ENCODE data around the gene GNG4.
"Not testable (repeated sequence)": the region's sequence is repeated elsewhere in the genome, so short reads cannot be mapped to it uniquely, and the experiment has no call there.

GNG4 gene

DNA sequence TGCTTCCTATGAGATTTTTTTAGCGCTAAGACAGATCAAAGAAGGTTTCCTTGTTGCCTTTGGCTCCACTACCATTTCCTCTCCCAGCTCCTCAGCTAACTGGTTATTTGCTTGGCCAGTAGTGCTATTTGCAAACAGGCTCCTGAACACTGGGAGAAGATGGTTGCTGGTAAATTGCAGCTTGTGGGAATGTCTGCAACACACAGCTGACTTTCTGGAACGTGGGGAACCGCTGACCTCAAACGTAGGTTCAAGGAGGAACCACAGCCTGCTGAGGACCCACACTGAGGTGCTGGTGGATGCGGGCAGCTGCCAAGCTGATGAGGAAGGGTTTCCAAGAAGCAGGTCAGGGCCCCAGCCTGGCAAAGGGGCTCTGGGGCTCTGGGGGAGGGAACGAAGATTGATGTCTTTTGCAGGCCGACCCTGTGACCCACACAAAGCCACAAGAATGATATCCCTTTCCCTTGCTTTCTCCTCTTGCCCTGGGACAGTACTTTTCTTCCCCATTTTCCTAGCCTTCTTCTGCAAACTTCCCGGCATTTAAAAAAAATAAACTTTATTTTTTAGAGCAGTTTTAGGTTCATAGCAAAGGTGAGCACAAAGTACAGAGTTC lies 24.8 kb downstream of the GNG4 start:
- DNase-seq (ENCODE audit: low read depth): peak; percentile 82

DNA sequence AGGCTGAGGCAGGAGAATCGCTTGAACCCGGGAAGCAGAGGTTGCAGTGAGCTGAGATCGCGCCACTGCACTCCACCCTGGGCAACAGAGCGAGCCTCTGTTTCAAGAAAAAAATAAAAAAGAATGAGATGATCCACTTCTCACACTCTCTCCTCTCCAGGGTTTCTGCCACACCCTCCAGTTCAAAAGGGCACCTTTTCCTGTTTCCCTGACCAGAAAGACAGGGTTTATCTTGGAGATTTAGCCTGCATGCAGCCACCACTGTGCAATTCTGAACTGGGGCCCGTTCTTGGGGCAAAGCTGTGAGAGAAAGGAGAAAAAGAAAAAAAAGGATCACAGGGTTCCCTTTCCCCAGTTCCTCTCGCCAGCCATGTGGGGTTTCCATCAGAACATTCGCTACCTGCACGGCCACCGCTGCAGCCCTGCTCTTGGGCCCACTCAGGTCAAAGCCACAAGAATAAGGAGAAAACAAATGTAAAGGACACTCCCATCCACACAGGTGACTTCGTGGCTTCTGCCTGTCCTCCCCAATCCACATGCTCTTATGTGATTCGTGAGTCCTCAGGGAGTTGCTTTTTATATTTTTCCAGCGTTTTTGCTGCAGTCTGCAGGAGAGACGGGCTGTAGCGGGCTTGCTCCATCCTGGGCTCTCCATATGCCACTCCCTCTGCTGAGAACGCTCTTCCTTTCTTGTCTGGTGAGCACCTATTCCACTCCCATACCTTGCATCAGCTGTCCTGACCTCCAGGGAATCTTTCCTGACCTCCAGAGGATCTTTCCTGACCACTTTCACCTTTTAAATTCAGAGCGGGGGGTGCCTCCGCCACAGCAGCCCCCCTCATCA lies 26.4 kb downstream of the GNG4 start:
- no peak for DNase-seq (ENCODE audit: low read depth)

DNA sequence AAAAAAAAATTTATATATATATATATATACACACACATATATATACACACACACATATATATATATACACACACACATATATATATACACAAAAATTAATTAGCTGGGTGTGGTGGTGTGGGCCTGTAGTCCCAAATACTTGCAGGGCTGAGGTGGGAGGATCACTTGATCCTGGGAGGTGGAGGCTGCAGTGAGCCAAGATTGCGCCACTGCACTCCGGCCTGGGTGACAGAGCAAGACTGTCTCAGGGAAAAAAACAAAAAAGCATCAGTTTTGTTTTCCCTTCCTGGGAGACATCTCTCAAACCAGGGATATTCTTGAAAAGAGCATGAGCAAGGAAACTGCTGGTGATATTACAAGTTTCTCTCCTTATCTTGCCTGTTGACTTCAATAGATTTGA lies 30.4 kb downstream of the GNG4 start:
- DNase-seq (ENCODE audit: low read depth): peak; percentile 22

DNA sequence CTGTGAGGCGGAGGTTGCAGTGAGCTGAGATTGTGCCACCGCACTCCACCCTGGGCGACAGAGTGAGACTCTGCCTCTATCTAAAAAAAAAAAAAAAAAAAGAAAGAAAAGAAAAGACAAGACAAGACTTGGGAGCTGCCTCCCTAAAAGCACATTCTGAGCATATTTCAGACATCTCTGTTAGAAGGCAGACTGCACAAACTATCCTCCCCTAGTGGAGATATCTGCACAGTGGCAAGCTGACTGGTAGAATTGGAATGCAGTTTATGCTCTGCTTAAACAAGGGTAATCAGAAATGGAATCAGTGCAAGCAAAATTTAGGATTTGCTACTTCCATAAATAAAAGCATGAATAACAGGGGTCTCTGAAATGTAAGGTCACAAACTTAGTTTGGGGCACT lies 31.8 kb downstream of the GNG4 start:
- DNase-seq (ENCODE audit: low read depth): peak; percentile 67

DNA sequence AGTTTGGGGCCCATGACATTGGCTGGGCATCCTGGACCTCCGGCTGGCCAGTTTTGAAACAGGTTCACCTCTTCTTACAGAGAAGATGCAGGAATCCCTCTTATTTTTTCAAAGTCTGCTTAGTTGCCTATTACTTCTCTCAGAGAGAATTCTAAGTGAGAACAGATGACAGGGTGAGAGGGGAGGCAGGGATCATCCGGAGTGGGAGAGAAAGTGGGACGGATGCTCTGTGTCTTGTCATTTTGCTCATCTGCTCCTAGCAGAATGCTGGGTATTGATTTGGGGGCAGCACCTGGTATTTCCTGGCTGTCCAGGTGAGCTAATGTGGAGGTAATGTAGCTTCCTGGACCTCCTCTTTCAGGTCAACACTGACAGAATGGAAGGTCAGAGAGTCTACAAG lies 32.4 kb downstream of the GNG4 start:
- DNase-seq (ENCODE audit: low read depth): no peak

DNA sequence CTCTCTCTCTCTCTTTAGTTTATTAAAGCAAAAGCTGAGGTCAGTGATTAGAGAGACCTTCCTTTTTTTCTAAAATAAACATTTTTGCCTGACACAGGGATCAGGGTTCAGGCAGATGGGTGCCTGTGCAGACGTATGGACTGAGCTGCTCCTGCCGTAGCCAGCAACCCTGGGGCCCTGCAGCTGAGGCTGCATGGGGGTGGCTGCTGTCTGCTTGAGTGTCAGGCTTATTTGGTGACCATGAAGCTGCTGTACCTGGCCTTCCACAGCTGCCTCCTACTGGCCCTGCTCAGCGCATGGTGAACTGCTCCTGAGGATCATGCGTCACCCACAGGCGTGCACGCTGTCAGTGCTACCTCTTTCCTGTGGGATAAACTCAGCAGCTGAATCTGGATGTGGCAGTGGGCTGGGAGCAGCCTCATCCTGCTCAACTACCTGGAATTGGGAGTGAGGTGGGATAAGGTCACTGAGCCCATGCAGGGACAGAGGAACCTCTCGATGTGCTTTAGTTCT lies 35.1 kb downstream of the GNG4 start:
- DNase-seq (ENCODE audit: low read depth): no peak

DNA sequence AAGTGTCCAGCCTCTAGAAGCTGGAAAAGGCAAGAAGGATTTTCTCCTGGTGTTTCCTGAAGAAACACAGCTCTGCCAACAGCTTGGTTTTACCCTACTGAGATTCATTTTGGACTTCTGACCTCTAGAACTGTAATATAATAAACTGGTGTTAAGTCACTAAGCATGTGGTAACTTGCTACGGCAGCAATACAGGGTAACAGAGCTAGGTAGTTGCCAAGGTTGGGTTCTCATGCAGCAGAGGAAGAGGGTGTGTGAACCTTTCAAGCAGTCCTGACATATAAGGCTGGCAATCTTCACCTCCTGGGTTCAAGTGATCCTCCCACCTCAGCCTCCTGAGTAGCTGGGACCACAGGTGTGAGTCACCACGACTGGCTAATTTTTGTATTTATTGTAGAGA lies 36.0 kb downstream of the GNG4 start:
- DNase-seq (ENCODE audit: low read depth): no peak

DNA sequence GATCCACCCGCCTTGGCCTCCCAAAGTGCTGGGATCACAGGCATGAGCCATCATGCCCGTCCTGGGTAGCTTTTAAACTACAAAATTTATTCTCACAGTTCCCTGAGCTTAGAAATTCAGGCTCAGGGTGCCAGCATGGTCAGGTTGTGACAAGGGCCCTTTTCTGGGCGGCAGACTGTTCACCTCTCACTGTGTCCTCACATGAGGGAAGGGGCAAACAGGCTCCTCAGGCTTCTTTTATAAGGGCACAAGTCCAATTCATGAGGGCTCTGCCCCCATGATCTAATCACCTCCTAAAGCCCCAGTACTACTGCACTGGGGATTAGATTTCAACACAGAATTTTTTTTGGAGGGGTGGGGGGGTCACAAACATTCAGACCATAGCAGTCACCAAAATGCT lies 36.8 kb downstream of the GNG4 start:
- no peak for DNase-seq (ENCODE audit: low read depth)

DNA sequence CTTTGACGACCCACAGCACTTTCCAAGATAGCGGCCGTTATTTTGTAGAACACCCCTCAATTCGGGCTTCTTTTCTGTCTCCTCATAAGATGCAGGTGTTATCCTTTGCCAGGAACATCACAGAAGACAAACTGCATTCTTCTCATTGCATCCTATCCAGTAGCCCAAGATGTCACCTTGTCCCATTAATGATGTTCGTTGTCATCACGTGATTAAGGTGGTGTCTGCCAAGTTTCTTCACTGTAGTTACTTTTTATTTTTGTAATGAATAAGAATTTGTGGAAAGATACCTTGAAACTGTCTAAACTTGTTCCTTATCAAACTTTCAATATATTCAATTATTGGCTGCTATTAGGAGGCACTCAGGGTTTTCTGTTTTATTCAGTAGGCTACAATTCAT lies 39.4 kb downstream of the GNG4 start:
- DNase-seq (ENCODE audit: low read depth): no peak

DNA sequence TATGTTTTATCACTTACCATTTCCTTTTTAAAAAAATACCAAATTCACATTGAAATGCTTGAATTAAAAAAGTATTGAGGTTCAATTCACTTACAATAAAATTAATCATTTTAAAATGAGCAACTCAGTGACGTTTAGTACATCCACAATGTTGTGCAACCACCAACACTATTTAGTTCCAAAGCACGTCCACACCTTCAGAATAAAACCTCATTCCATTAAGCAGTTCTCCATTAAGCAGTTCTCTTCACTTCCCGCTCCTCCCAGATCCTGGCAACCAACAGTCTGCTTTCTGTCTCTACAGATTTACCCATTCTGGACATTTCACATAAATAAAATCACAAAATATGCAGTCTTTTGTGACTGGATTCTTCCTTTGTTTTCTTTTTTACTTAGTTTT lies 41.3 kb downstream of the GNG4 start:
- DNase-seq (ENCODE audit: low read depth): no peak

DNA sequence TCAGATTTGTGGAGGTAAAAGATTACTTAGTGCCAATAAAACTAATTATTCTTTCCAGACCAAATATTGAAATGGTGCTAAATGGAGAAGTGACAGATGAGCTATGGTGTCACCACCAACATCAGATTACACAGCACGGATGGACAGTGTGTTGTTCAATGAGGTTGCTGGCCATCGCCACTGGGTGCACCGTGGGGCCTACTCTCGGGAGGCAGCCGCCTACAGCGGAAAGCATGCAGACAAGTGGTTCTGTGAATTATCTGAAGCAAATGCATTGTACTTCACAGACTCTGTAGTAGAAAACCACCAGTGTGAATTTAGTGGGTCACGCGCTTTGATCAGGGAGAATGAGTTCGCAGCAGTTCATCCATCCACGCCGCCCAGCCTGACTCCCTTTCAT lies 42.3 kb downstream of the GNG4 start:
- no peak for DNase-seq (ENCODE audit: low read depth)

DNA sequence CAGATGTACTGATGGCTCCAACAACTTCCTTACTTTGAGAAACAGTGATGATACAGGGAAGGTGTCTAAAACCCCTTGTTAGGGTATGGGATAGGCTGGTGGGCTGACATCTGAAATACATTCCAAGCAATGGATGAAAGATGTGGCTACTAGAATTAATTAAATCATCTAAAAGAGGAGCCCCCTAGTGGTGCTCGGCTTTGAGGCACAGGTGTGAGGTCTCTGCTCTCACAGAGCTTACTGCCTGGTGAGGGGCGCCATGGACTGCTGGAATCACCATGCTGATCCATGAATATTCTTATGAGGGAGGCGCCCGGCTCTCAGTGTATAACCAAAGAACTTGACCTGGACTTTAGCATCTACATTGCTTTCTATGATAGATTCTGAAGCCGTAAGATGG lies 48.5 kb downstream of the GNG4 start:
- no peak for DNase-seq (ENCODE audit: low read depth)

DNA sequence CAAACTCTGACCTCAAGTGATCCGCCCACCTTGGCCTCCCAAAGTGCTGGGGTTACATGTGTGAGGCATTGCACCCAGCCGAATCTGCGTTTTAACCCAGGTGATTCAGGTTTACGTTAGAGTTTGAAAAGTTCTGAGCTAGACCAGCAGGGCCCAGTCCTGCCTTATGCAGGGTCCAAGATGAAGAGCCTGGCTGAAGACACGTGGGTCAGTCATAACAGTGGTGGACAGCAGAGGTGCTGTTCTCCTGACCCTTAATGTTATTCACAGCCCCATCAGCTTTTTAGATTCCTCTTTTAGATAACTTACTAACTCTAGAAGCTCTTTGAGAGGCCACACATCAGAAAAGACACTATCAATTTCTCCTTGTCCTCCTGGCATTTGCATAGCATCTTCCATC lies 50.0 kb downstream of the GNG4 start:
- DNase-seq (ENCODE audit: low read depth): no peak

DNA sequence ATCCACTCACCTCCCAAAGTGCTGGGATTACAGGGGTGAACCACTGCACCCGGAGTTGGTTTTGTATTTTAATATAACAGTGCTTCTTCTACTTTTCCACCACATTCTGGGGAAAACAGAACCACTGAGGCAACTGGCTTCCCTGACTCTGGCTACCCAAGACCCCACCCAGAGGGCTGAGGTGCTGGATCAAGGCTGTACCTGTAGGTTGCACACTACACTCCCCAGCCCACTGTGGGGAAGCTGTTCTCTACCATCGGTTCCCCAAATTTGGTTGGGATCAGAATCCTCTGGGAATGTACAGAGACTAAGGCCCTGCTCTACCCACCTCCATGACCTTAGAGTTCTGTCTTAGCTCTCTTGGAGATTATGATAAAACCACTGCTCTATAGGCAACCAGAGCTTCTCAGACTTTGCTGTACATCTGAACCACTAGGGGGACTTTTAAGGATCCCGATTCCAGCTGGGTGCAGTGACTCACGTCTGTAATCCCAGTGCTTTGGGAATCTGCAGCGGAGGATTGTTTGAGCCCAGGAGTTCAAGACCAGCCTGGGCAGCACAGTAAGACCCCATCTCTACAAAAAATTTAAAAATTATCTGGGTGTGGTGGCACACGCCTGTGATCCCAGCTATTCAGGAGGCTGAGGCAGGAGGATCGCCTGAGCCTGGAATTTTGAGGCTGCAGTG lies 51.6 kb downstream of the GNG4 start:
- peak; percentile 70 for DNase-seq (ENCODE audit: low read depth)

DNA sequence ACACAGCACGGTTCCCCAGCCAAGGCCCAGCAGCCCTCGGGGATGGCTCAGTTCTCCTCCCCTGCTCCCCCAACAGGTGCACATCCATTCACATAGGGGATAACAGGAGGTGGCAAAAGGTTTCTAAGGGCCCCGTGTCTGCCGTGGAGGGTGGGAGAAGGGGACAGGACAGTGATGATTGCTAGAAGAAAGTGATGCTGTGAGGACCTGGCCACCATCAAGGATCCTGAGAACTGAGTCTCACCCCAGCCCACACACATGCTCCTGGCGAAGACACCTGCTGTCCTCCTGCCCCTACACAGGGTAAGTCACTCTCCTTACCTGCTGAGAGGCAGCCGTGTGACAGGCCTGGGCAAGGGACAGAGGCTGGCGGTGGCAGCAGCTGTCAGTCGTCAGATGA lies 54.5 kb downstream of the GNG4 start:
- no peak for DNase-seq (ENCODE audit: low read depth)

DNA sequence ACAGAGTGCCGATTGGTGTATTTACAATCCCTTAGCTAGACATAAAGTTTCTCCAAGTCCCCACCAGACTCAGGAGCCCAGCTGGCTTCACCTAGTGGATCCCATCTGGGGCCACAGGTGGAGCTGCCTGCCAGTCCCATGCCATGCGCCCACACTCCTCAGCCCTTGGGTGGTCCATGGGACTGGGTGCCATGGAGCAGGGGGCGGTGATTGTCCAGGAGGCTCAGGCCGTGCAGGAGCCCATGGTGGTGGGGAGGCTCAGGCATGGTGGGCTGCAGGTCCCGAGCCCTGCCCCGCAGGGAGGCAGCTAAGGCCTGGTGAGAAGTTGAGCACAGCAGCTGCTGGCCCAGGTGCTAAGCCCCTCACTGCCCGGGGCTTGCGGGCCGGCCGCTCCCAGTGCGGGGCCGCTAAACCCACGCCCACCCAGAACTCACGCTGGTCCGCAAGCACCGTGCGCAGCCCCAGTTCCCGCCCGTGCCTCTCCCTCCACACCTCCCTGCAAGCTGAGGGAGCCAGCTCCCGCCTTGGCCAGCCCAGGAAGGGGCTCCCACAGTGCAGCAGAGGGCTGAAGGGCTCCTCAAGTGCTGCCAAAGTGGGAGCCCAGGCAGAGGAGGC lies 55.2 kb downstream of the GNG4 start:
- DNase-seq (ENCODE audit: low read depth): not testable (repeated sequence)

DNA sequence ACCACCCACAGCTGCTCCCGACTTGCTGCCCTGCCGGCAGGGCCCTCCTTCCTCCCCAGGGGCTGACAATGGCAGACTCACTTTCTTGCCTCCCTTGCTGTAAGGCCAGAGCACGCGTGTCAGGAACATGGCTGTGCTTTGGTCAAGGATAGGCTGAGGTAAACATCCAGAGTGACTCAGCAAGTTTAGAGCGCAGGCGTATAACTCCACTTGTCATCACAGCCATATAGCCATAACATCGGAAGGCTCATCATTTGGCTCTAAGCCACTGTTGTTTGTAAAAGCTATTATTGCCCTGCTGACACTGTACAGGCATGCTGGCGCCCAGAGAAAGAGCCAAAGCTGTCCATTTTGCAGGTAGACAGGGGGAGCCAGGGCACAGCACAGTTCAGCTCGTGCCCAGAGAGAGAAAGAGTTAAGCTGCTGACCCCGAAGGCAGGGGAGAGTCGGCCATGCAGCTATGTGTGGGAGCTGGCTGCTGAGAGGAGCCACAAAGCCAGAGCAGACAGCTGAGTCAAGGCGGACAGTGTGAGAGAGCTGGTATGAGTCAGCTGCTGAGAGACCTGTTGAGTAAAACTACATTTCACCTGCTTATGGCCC lies 60.6 kb downstream of the GNG4 start:
- DNase-seq (ENCODE audit: low read depth): peak; percentile 96

DNA sequence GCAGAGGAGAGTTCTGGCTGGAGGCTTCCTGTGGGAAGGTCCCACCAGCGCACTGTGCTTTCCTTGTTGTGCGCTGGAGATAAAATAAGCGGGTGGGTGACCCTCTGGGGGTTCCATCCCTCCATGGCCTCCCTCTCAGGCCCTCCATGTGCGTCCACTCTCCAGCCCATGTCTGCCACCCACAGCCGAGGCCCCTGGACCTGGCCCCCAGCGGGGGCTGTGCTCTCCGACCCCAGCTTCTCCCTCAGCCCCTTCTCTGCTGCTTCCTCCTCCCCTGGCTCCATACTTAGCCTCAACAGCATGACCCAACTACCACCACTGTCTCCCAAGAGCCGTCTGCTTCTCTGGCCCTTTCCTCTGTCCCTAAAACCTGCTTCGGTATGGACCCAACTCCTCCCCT lies 61.4 kb downstream of the GNG4 start:
- DNase-seq (ENCODE audit: low read depth): no peak

DNA sequence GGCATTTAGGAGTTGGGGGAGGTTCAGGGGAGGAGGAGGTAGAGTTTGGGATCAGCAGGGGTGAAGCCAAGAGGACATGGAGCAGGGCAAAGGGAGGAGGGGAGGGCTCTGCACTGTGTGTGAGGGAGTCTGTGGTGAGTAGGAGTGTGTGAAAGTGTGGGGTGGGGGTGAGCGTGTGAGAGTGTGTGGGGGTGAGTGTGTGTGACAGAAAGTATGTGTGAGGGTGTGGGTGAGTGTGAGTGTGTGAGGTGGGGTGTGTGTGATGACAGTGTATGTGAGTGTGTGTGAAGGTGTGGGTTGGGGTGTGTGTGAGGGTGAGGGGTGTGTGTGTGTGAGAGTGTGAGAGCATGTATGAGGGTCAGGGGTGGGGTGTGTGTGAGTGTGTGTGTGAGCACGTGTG lies 62.6 kb downstream of the GNG4 start:
- no peak for DNase-seq (ENCODE audit: low read depth)

DNA sequence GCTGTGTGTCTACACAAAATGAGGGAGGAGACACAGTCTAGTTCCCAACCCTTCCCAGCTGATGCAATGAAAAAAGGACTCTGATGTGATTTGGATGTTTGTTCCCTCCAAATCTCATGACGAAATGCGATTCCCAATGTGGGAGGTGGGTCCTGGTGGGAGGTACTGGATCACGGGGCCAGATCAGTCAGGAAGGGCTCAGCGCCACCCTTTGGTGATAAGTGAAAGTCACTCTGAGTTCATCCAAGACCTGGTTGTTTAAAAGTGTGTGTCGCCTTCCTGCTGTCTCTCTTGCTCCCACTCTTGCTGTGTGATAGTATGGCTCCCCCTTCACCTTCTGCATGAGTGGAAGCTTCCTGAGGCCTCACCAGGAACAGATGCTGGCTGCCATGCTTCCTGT lies 63.2 kb downstream of the GNG4 start:
- no peak for DNase-seq (ENCODE audit: low read depth)

DNA sequence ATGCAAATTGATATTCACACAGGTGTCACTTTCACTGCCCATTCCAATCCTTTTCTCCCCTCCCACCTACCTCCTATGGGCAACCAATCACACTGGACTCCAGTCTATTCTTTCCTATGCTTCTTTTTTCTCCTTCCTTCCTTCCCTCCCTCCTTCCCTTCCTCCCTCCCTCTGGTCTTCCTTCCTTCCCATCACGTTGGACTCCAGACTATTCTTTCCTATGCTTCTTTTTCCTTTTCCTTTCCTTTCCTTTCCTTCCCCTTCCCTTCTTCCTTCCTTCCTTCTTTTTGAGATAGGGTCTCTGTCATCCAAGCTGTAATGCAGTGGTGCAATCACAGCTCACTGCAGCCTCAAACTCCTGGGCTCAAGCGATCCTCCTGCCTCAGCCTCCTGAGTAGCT lies 64.6 kb downstream of the GNG4 start:
- no peak for DNase-seq (ENCODE audit: low read depth)

DNA sequence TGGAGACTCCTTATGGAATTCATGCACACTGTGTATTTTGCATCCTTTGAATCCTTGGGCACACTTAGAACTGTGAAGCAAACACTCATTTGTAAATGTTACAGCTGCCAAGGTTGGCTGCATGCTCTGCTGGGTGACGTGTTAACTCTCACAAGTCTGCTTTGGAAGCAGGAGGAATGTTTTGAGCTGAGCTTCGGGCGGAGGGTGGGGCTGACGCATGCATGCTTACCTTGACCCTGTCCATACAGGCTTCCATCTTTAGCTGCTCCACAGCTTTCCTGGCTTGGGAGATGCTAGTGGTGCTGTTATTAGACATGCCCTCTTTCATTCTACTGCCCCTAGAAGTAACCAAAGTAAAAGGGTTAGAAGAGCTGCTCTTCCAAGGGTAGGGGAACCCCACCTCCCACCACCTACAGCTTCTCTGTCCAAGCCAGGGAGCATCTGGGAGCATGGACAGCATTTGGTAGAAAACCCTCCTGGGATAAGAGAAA lies 66.0 kb downstream of the GNG4 start:
- peak; percentile 43 for DNase-seq (ENCODE audit: low read depth)

Data from amniotic epithelial cell (primary cell).